Mesendoderm (in vitro differentiated cells): ENCODE measurements around the gene FOXP1.

Experiments
- DNase-seq: peaks from one replicate; pipeline ENCODE4 v3.0.0; 2013
- H2AK5ac ChIP-seq: 2 replicates; pipeline ENCODE4 v1.6.1; 2013; ENCODE audit warnings: low read length, inconsistent platforms
- H2BK120ac ChIP-seq: 2 replicates; pipeline ENCODE4 v1.6.1; 2013; ENCODE audit warnings: low read depth, mild to moderate bottlenecking, low read length, moderate library complexity, mixed read lengths
- H2BK15ac ChIP-seq: replicated peaks from 2 replicates; pipeline ENCODE4 v1.6.1; 2013; ENCODE audit warnings: low read depth, mild to moderate bottlenecking, moderate library complexity
- H2BK5ac ChIP-seq: 2 replicates; pipeline ENCODE4 v1.6.1; 2013; ENCODE audit warnings: low read length, inconsistent platforms
- H3K18ac ChIP-seq: 2 replicates; pipeline ENCODE4 v1.6.1; 2013; ENCODE audit warnings: mild to moderate bottlenecking, low read length, mixed read lengths
- H3K23ac ChIP-seq: one replicate; pipeline ENCODE4 v1.6.1; 2013; ENCODE audit warnings: low read length
- H3K27ac ChIP-seq: 2 replicates; pipeline ENCODE4 v1.5.1; 2013; ENCODE audit warnings: low read depth, mild to moderate bottlenecking, inconsistent platforms, low read length, moderate library complexity
- H3K27me3 ChIP-seq: 2 replicates; pipeline ENCODE4 v1.6.1; 2013; ENCODE audit warnings: low read length, control low read depth, mild to moderate bottlenecking, inconsistent platforms; ENCODE audit not compliant: insufficient read depth, poor library complexity
- H3K36me3 ChIP-seq: 2 replicates; pipeline ENCODE4 v1.6.1; 2013; ENCODE audit warnings: low read length, inconsistent platforms; ENCODE audit not compliant: control insufficient read depth, insufficient read depth
- H3K4ac ChIP-seq: one replicate; pipeline ENCODE4 v1.6.1; 2013; ENCODE audit warnings: low read depth, mild to moderate bottlenecking, low read length, moderate library complexity
- H3K4me1 ChIP-seq: 2 replicates; pipeline ENCODE4 v1.6.1; 2013; ENCODE audit warnings: low read depth, low read length, inconsistent platforms; ENCODE audit not compliant: control insufficient read depth
- H3K4me2 ChIP-seq: 2 replicates; pipeline ENCODE4 v1.6.1; 2013; ENCODE audit warnings: low read length
- H3K4me3 ChIP-seq: 2 replicates; pipeline ENCODE4 v1.5.1; 2013; ENCODE audit warnings: mild to moderate bottlenecking, low read length
- H3K56ac ChIP-seq: one replicate; pipeline ENCODE4 v1.6.1; 2013; ENCODE audit warnings: low read length
- H3K79me1 ChIP-seq: 2 replicates; pipeline ENCODE4 v1.6.1; 2013; ENCODE audit warnings: low read length, inconsistent platforms
- H3K79me2 ChIP-seq: 2 replicates; pipeline ENCODE4 v1.6.1; 2013; ENCODE audit warnings: mild to moderate bottlenecking, low read length; ENCODE audit not compliant: control insufficient read depth, insufficient read depth
- H3K9ac ChIP-seq: 2 replicates; pipeline ENCODE4 v1.6.1; 2013; ENCODE audit warnings: low read length, inconsistent platforms
- H4K5ac ChIP-seq: one replicate; pipeline ENCODE4 v1.6.1; 2013; ENCODE audit warnings: low read length
- H4K8ac ChIP-seq: one replicate; pipeline ENCODE4 v1.6.1; 2013; ENCODE audit warnings: low read depth, mild to moderate bottlenecking, control low read depth, low read length, moderate library complexity
- WGBS: extraction: QIAGEN DNeasy Blood & Tissue Kit; methylation state at CpG from one replicate; pipeline ENCODE4 v1.1.7; 2013; ENCODE audit warnings: low lambda C conversion rate, missing lambda C conversion rate; ENCODE audit not compliant: insufficient coverage; ENCODE audit errors: extremely low coverage; 5-methylcytosine and 5-hydroxymethylcytosine counted together

The FOXP1 gene

GRCh38 chr3:71191031-71191482 is 392.5 kb downstream of the FOXP1 start:
- no peak overlapping the region for H2AK5ac ChIP-seq
- WGBS: no CpG with 5 or more reads among the region's 4 CpGs
- no peak overlapping the region for H3K4me3 ChIP-seq
- H3K4ac ChIP-seq: no peak overlapping the region
- H3K36me3 ChIP-seq: no peaks in the 10 kb centered on the region
- H3K56ac ChIP-seq: no peak overlapping the region
- no peak overlapping the region for H4K5ac ChIP-seq
- no peak overlapping the region for H4K8ac ChIP-seq
- H3K23ac ChIP-seq: no peak overlapping the region
- H3K4me1 ChIP-seq: no peaks in the 10 kb centered on the region
- H3K27me3 ChIP-seq: no peaks in the 10 kb centered on the region
- H3K79me1 ChIP-seq: no peaks in the 10 kb centered on the region
- no peak overlapping the region for H3K9ac ChIP-seq
- no peak for DNase-seq
- no peak overlapping the region for H2BK5ac ChIP-seq
- no peak overlapping the region for H3K4me2 ChIP-seq
- H2BK15ac ChIP-seq: no peak overlapping the region
- H3K27ac ChIP-seq: no peak overlapping the region
- H3K79me2 ChIP-seq: no peaks in the 10 kb centered on the region
- no peak overlapping the region for H2BK120ac ChIP-seq
- no peak overlapping the region for H3K18ac ChIP-seq

- Histone ChIP-seq H2BK5ac (no peak overlapping the region), H3K9ac (no peak overlapping the region), H3K18ac (no peak overlapping the region), H2BK15ac (no peak overlapping the region), H3K27ac (no peak overlapping the region), H3K4me2 (no peak overlapping the region), H3K23ac (no peak overlapping the region), H3K4ac (no peak overlapping the region), H3K27me3 (no peaks in the 10 kb centered on the region), H4K8ac (no peak overlapping the region), H3K4me3 (no peak overlapping the region), H2BK120ac (no peak overlapping the region), H3K79me2 (no peaks in the 10 kb centered on the region), H3K79me1 (no peaks in the 10 kb centered on the region), H3K4me1 (no peaks in the 10 kb centered on the region), H3K36me3 (no peaks in the 10 kb centered on the region), H4K5ac (no peak overlapping the region), H3K56ac (no peak overlapping the region), H2AK5ac (no peak overlapping the region)
- DNase-seq: no peak
- no CpG with 5 or more reads among the region's 1 CpG for WGBS
These were observed 394.0 kb downstream of the FOXP1 start for GRCh38 chr3:71189480-71189879.

GRCh38 chr3:71187715-71188114 is 395.8 kb downstream of the FOXP1 start:
- Histone ChIP-seq H3K79me1 (no peaks in the 10 kb centered on the region), H3K4me2 (no peak overlapping the region), H3K27me3 (no peaks in the 10 kb centered on the region), H3K27ac (no peak overlapping the region), H4K8ac (no peak overlapping the region), H2AK5ac (no peak overlapping the region), H3K4me1 (no peaks in the 10 kb centered on the region), H3K79me2 (no peaks in the 10 kb centered on the region), H3K9ac (no peak overlapping the region), H3K23ac (no peak overlapping the region), H2BK120ac (no peak overlapping the region), H3K56ac (no peak overlapping the region), H3K4me3 (no peak overlapping the region), H3K18ac (no peak overlapping the region), H2BK5ac (no peak overlapping the region), H4K5ac (no peak overlapping the region), H2BK15ac (no peak overlapping the region), H3K4ac (no peak overlapping the region), H3K36me3 (no peaks in the 10 kb centered on the region)
- no peak for DNase-seq
- no CpG with 5 or more reads among the region's 1 CpG for WGBS

GRCh38 chr3:71186801-71187200 is 396.7 kb downstream of the FOXP1 start:
- Histone ChIP-seq H3K4me1 (no peaks in the 10 kb centered on the region), H3K18ac (no peak overlapping the region), H4K8ac (no peak overlapping the region), H3K36me3 (no peaks in the 10 kb centered on the region), H2AK5ac (no peak overlapping the region), H3K79me2 (no peaks in the 10 kb centered on the region), H3K27me3 (no peaks in the 10 kb centered on the region), H3K56ac (no peak overlapping the region), H4K5ac (no peak overlapping the region), H3K4me2 (no peak overlapping the region), H3K9ac (no peak overlapping the region), H3K27ac (no peak overlapping the region), H3K23ac (no peak overlapping the region), H2BK120ac (no peak overlapping the region), H2BK15ac (no peak overlapping the region), H3K79me1 (no peaks in the 10 kb centered on the region), H2BK5ac (no peak overlapping the region), H3K4me3 (no peak overlapping the region), H3K4ac (no peak overlapping the region)
- no peak for DNase-seq
- WGBS: no CpG with 5 or more reads among the region's 2 CpGs

- Histone ChIP-seq H3K27ac (no peak overlapping the region), H3K36me3 (no peaks in the 10 kb centered on the region), H2BK5ac (no peak overlapping the region), H3K18ac (no peak overlapping the region), H3K56ac (no peak overlapping the region), H4K8ac (no peak overlapping the region), H3K79me1 (no peaks in the 10 kb centered on the region), H3K79me2 (no peaks in the 10 kb centered on the region), H3K9ac (no peak overlapping the region), H3K4me1 (no peaks in the 10 kb centered on the region), H3K4me2 (no peak overlapping the region), H4K5ac (no peak overlapping the region), H3K27me3 (no peaks in the 10 kb centered on the region), H2BK120ac (no peak overlapping the region), H3K4ac (no peak overlapping the region), H2BK15ac (no peak overlapping the region), H3K4me3 (no peak overlapping the region), H2AK5ac (no peak overlapping the region), H3K23ac (no peak overlapping the region)
- DNase-seq: no peak
- WGBS: no CpG with 5 or more reads among the region's 3 CpGs
These were observed 397.6 kb downstream of the FOXP1 start for GRCh38 chr3:71185733-71186455.

- Histone ChIP-seq H3K4me2 (no peak overlapping the region), H2BK120ac (no peak overlapping the region), H3K36me3 (no peaks in the 10 kb centered on the region), H3K27ac (no peak overlapping the region), H3K56ac (no peak overlapping the region), H3K4me3 (no peak overlapping the region), H4K8ac (no peak overlapping the region), H3K4ac (no peak overlapping the region), H3K4me1 (no peaks in the 10 kb centered on the region), H3K9ac (no peak overlapping the region), H3K23ac (no peak overlapping the region), H3K79me1 (no peaks in the 10 kb centered on the region), H3K79me2 (no peaks in the 10 kb centered on the region), H2BK5ac (no peak overlapping the region), H3K27me3 (no peaks in the 10 kb centered on the region), H3K18ac (no peak overlapping the region), H4K5ac (no peak overlapping the region), H2AK5ac (no peak overlapping the region), H2BK15ac (no peak overlapping the region)
- WGBS: no CpG with 5 or more reads among the region's 1 CpG
- no peak for DNase-seq
These were observed 399.3 kb downstream of the FOXP1 start for GRCh38 chr3:71184252-71184651.
